Small intestine (tissue), 7 donors: ENCODE results near the gene SNAI3. TPM values are rescaled to one million over a fixed set of nuclear protein-coding genes. Genes with fewer than 3 reads are reported as not detected.

Source experiments
- DNase-seq, 2 donors: peaks; one replicate each; pipeline versions ENCODE4 v3.0.0 to v3.0.0-alpha.2; 2013
- FAIRE-seq: peaks from 2 replicates; lab custom pipeline; 2012; peaks lifted over from hg19 to GRCh38; lab: Jason Lieb, UNC
- H3K27ac ChIP-seq, 3 donors: one replicate each; pipeline ENCODE4 v1.5.1; 2013; ENCODE audit warnings: low read length in 2 of 3, mild to moderate bottlenecking in 2 of 3, control low read depth in 1 of 3, inconsistent platforms in 1 of 3, low read depth in 1 of 3, moderate library complexity in 1 of 3
- H3K27me3 ChIP-seq, 3 donors: one replicate each; pipeline ENCODE4 v1.6.1; 2013; ENCODE audit warnings: low read length in 3 of 3, inconsistent platforms in 1 of 3; ENCODE audit not compliant: control insufficient read depth in 3 of 3, insufficient read depth in 3 of 3
- H3K36me3 ChIP-seq, 3 donors: one replicate each; pipeline ENCODE4 v1.6.1; 2013; ENCODE audit warnings: low read length in 3 of 3, inconsistent platforms in 1 of 3, low read depth in 1 of 3, mild to moderate bottlenecking in 1 of 3, moderate library complexity in 1 of 3; ENCODE audit not compliant: control insufficient read depth in 3 of 3, insufficient read depth in 2 of 3
- H3K4me1 ChIP-seq, 3 donors: one replicate each; pipeline ENCODE4 v1.6.1; 2013; ENCODE audit warnings: low read length in 2 of 3, inconsistent platforms in 1 of 3, low read depth in 1 of 3, mild to moderate bottlenecking in 1 of 3, moderate library complexity in 1 of 3; ENCODE audit not compliant: control insufficient read depth in 3 of 3, insufficient read depth in 2 of 3
- H3K4me3 ChIP-seq, 3 donors: one replicate each; pipeline ENCODE4 v1.5.1; 2013; ENCODE audit warnings: low read length in 3 of 3, control low read depth in 1 of 3, inconsistent platforms in 1 of 3, low read depth in 1 of 3, mild to moderate bottlenecking in 1 of 3, moderate library complexity in 1 of 3
- H3K9me3 ChIP-seq, 2 donors: one replicate each; pipeline ENCODE4 v1.6.1; 2013; ENCODE audit warnings: low read depth in 1 of 2, low read length in 1 of 2; ENCODE audit not compliant: control insufficient read depth in 2 of 2, insufficient read depth in 1 of 2
- WGBS, 3 donors: extraction: QIAGEN DNeasy Blood & Tissue Kit; methylation state at CpG; one replicate each; pipeline ENCODE4 v1.1.7; 2013; 5-methylcytosine and 5-hydroxymethylcytosine counted together
- polyA plus RNA-seq, 4 donors: library from polyadenylated mRNA; stranded (reverse) in 3 of 4; unstranded in 1 of 4; fragments of 200-250 nt in 3 of 4; fragments of 120-200 nt in 1 of 4; gene quantifications; one replicate each; pipeline versions ENCODE4 v1.2.1 to v1.2.3, GENCODE V29; 2013
- donor health status: healthy with polysubstance abuse.
- donor health status: control.
- donor health status: control.
- donor health status: Bipolar disorder and iron deficiency.
- donor health status: healthy.

The SNAI3 gene
- polyA plus RNA-seq, 4 donors: 0.45 to 3.2 (median 0.86) TPM

- H3K36me3 ChIP-seq: peaks cover 7 to 61% (median 23%) of the 10 kb centered on the region in 3 donors
- no peak for FAIRE-seq
Observed at GRCh38 chr16:88631920-88632586, 54.3 kb downstream of the SNAI3 start.

DNA sequence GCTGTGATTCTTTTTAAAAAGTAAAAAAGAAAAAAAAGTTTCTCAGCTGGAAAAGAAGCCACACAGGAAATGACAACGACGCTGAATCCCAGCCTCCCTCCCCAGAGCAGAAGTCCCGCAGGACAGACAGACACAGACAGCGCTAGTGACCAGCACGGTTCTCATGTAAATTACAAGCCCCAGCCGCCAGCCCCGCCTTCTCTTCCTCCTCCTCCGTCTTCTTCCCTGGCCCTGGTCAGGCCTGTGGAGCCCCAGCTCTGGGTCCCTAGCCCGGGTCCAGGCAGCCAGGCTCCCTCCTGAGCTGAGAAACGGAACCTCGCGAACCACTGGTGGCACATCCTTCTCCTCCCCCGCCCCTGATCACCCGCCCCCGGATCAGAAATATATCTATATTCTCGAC, 54.9 kb downstream of the SNAI3 start:
- 79 to 83% (median 81%) methylated on average over 16 of the region's 16 CpGs for WGBS, 3 donors
- no peak overlapping the region for H3K27ac ChIP-seq
- peaks cover 0 to 8% (median 0%) of the 10 kb centered on the region in 3 donors for H3K4me1 ChIP-seq
- peaks cover 0 to 14% (median 0%) of the 10 kb centered on the region in 3 donors for H3K27me3 ChIP-seq
- peaks cover 7 to 68% (median 23%) of the 10 kb centered on the region in 3 donors for H3K36me3 ChIP-seq
- FAIRE-seq (no peak), DNase-seq (no peak)
- H3K4me3 ChIP-seq: no peak overlapping the region
- H3K9me3 ChIP-seq: no peaks in the 10 kb centered on the region

More at GRCh38 chr16:88631920-88632586, 54.3 kb downstream of the SNAI3 start:
- no peak overlapping the region for H3K27ac ChIP-seq
- no peak overlapping the region for H3K4me3 ChIP-seq
- WGBS, 3 donors: 92 to 93% (median 92%) methylated on average over 22 to 30 of the region's 30 CpGs
- H3K27me3 ChIP-seq: peaks cover 0 to 16% (median 0%) of the 10 kb centered on the region in 3 donors
- no peak for DNase-seq
- H3K9me3 ChIP-seq: no peaks in the 10 kb centered on the region
- H3K4me1 ChIP-seq: peaks cover 0 to 8% (median 0%) of the 10 kb centered on the region in 3 donors

DNA sequence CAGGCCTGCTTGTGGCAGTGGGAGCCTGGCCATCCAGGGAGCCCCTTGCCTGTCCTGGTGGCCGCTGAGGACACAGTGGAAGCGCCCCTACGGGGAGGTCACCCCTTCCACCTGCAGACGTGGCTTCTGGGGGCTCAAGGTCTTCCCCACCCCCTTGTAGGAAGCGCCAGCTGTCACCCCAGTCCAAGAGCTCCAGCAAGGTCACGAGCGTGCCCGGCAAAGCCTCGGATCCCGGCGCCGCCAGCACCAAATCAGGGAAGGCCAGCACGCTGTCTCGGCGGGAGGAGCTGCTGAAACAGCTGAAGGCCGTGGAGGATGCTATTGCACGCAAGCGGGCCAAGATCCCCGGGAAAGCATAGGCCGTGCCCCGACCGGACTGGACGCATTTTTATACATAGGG, 55.4 kb downstream of the SNAI3 start:
- peaks cover 7 to 70% (median 23%) of the 10 kb centered on the region in 3 donors for H3K36me3 ChIP-seq
- no peak for FAIRE-seq
- 93 to 96% (median 94%) methylated on average over 21 to 23 of the region's 23 CpGs for WGBS, 3 donors

GRCh38 chr16:88630433-88630832, 55.9 kb downstream of the SNAI3 start:
- FAIRE-seq (no peak), DNase-seq (no peak)
- Histone ChIP-seq H3K9me3 (no peaks in the 10 kb centered on the region), H3K36me3 (peaks cover 7 to 76% (median 23%) of the 10 kb centered on the region in 3 donors), H3K4me1 (peaks cover 0 to 8% (median 0%) of the 10 kb centered on the region in 3 donors), H3K4me3 (no peak overlapping the region), H3K27me3 (peaks cover 0 to 12% (median 0%) of the 10 kb centered on the region in 3 donors), H3K27ac (no peak overlapping the region)
- 91 to 95% (median 94%) methylated on average over 9 to 12 of the region's 12 CpGs for WGBS, 3 donors

More for the DNA sequence above, 55.4 kb downstream of the SNAI3 start:
- Histone ChIP-seq H3K27me3 (peaks cover 0 to 12% (median 0%) of the 10 kb centered on the region in 3 donors), H3K27ac (no peak overlapping the region), H3K4me3 (no peak overlapping the region), H3K4me1 (peaks cover 0 to 8% (median 0%) of the 10 kb centered on the region in 3 donors), H3K9me3 (no peaks in the 10 kb centered on the region)
- no peak for DNase-seq

DNA sequence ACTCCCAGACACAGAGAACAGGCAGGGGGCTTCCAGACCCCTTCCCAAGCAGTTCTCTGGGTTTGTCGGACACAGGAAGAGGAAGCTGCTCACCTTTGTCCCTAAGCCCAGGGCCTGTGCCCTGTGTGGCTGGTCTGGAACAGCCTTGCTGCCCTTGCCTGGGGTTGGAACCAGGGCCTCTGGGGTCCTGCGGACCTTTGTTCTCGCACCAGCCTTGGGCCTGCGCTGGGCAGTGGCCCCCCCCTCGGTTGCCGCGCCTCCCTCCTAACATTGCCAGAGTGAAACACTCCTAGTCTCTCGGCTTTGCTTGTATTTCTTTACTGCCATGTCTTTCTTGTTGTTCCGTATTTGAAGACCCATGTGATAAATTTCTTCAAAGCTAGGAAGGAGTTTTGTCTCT, 56.5 kb downstream of the SNAI3 start:
- WGBS, 3 donors: 86 to 87% (median 86%) methylated on average over 9 of the region's 9 CpGs

GRCh38 chr16:88628512-88628974, 57.8 kb downstream of the SNAI3 start:
- H3K9me3 ChIP-seq: no peaks in the 10 kb centered on the region
- peaks cover 13 to 92% (median 26%) of the 10 kb centered on the region in 3 donors for H3K36me3 ChIP-seq
- H3K27ac ChIP-seq: no peak overlapping the region
- H3K4me3 ChIP-seq: no peak overlapping the region
- H3K4me1 ChIP-seq: no peaks in the 10 kb centered on the region
- FAIRE-seq (no peak), DNase-seq (no peak)
- WGBS, 3 donors: 64 to 72% (median 69%) methylated on average over 12 of the region's 12 CpGs
- peaks cover 0 to 1% (median 0%) of the 10 kb centered on the region in 3 donors for H3K27me3 ChIP-seq

More for the DNA sequence above, 56.5 kb downstream of the SNAI3 start:
- Histone ChIP-seq H3K36me3 (peaks cover 7 to 81% (median 25%) of the 10 kb centered on the region in 3 donors), H3K4me3 (no peak overlapping the region), H3K27me3 (peaks cover 0 to 10% (median 0%) of the 10 kb centered on the region in 3 donors), H3K9me3 (no peaks in the 10 kb centered on the region), H3K4me1 (peaks cover 0 to 6% (median 0%) of the 10 kb centered on the region in 3 donors), H3K27ac (no peak overlapping the region)
- no peak for FAIRE-seq
- DNase-seq: no peak

Other genes starting within 250 kb of the SNAI3 start
- gene ZFPM1, start 233.2 kb downstream of the SNAI3 start, polyA plus RNA-seq: 10 to 100 TPM in 2 of 4 donors, 1 to 10 TPM in 2; 8.1 to 26.6 (median 12.0) TPM
- 10 to 100 TPM; 19.7 to 31.9 (median 28.2) TPM for gene ZC3H18, start 116.1 kb downstream of the SNAI3 start, polyA plus RNA-seq
- under 1 TPM in 1 of 4 donors, not detected in 3; 0.19 TPM for gene IL17C, start 47.9 kb downstream of the SNAI3 start, polyA plus RNA-seq
- 100 to 1,000 TPM in 3 of 4 donors, 10 to 100 TPM in 1; 61.1 to 320 (median 175) TPM for gene CYBA, start 35.5 kb downstream of the SNAI3 start, polyA plus RNA-seq
- 100 to 1,000 TPM in 1 of 4 donors, 10 to 100 TPM in 3; 28.4 to 115 (median 34.9) TPM for gene MVD, start 23.4 kb downstream of the SNAI3 start, polyA plus RNA-seq
- 10 to 100 TPM in 3 of 4 donors, 1 to 10 TPM in 1; 9.2 to 15.1 (median 12.1) TPM for gene RNF166, start 19.9 kb upstream of the SNAI3 start, polyA plus RNA-seq
- 10 to 100 TPM in 3 of 4 donors, 1 to 10 TPM in 1; 7.8 to 15.0 (median 11.2) TPM for gene CTU2, start 20.0 kb upstream of the SNAI3 start, polyA plus RNA-seq
- 10 to 100 TPM; 22.8 to 95.0 (median 57.7) TPM for gene PIEZO1, start 98.7 kb upstream of the SNAI3 start, polyA plus RNA-seq
- gene CDT1, start 117.3 kb upstream of the SNAI3 start, polyA plus RNA-seq: 10 to 100 TPM in 2 of 4 donors, 1 to 10 TPM in 2; 1.1 to 16.7 (median 9.0) TPM
- 100 to 1,000 TPM; 121 to 255 (median 222) TPM for gene APRT, start 125.4 kb upstream of the SNAI3 start, polyA plus RNA-seq
- gene GALNS, start 170.4 kb upstream of the SNAI3 start, polyA plus RNA-seq: 10 to 100 TPM; 28.3 to 35.4 (median 32.7) TPM
- gene TRAPPC2L, start 170.6 kb upstream of the SNAI3 start, polyA plus RNA-seq: 100 to 1,000 TPM in 1 of 4 donors, 10 to 100 TPM in 3; 46.6 to 104 (median 72.7) TPM
- gene PABPN1L, start 180.2 kb upstream of the SNAI3 start, polyA plus RNA-seq: under 1 TPM in 1 of 4 donors, not detected in 3; 0.12 TPM